HG02759 (cell line): Measurements from ENCODE around the gene AP3M1.

Experiments used
- ATAC-seq: cut with Tn5 transposase; IDR thresholded peaks from one replicate; pipeline ENCODE4 v1.9.1; 2021; ENCODE audit warnings: mild to moderate bottlenecking, moderate library complexity; ENCODE audit not compliant: unreplicated experiment

The AP3M1 gene

GRCh38 chr10:74120911-74121310 lies 29.7 kb downstream of the AP3M1 start:
- ATAC-seq: no peak

GRCh38 chr10:74118804-74119203 lies 31.8 kb downstream of the AP3M1 start:
- no peak for ATAC-seq

- ATAC-seq: peak; percentile 52
These were observed 32.9 kb downstream of the AP3M1 start for GRCh38 chr10:74117738-74118137.

- ATAC-seq: no peak
These were observed 36.6 kb downstream of the AP3M1 start for GRCh38 chr10:74114041-74114448.

- ATAC-seq: no peak
These were observed 37.1 kb downstream of the AP3M1 start for GRCh38 chr10:74113546-74113945.

GRCh38 chr10:74111799-74112198 lies 38.8 kb downstream of the AP3M1 start:
- ATAC-seq: no peak

GRCh38 chr10:74110120-74110519 lies 40.5 kb downstream of the AP3M1 start:
- ATAC-seq: no peak

GRCh38 chr10:74109452-74109851 lies 41.2 kb downstream of the AP3M1 start:
- ATAC-seq: no peak

- ATAC-seq: no peak
These were observed 43.2 kb downstream of the AP3M1 start for GRCh38 chr10:74107391-74107790.

GRCh38 chr10:74104996-74105395 lies 45.6 kb downstream of the AP3M1 start:
- no peak for ATAC-seq

- ATAC-seq: no peak
These were observed 46.1 kb downstream of the AP3M1 start for GRCh38 chr10:74104480-74104879.

GRCh38 chr10:74103560-74104258 lies 46.9 kb downstream of the AP3M1 start:
- ATAC-seq: no peak

GRCh38 chr10:74099836-74100235 lies 50.8 kb downstream of the AP3M1 start:
- no peak for ATAC-seq

GRCh38 chr10:74099420-74099819 lies 51.2 kb downstream of the AP3M1 start:
- no peak for ATAC-seq

- ATAC-seq: no peak
These were observed 52.9 kb downstream of the AP3M1 start for GRCh38 chr10:74097776-74098175.

- peak; percentile 86 for ATAC-seq
These were observed 53.9 kb downstream of the AP3M1 start for GRCh38 chr10:74096777-74097176.

- no peak for ATAC-seq
These were observed 56.4 kb downstream of the AP3M1 start for GRCh38 chr10:74094231-74094630.

GRCh38 chr10:74093530-74094164 lies 57.0 kb downstream of the AP3M1 start:
- ATAC-seq: no peak

GRCh38 chr10:74092372-74092771 lies 58.3 kb downstream of the AP3M1 start:
- no peak for ATAC-seq

GRCh38 chr10:74088722-74089121 lies 61.9 kb downstream of the AP3M1 start:
- no peak for ATAC-seq

- ATAC-seq: no peak
These were observed 64.3 kb downstream of the AP3M1 start for GRCh38 chr10:74086317-74086716.

GRCh38 chr10:74084955-74085354 lies 65.7 kb downstream of the AP3M1 start:
- peak; percentile 72 for ATAC-seq

- no peak for ATAC-seq
These were observed 67.3 kb downstream of the AP3M1 start for GRCh38 chr10:74083304-74083703.
